HepG2 (cell line): ENCODE results near the gene SH2D3A. TPM values are rescaled to one million over a fixed set of nuclear protein-coding genes. Genes with fewer than 3 reads are reported as not detected.

Source experiments
- BRD4 ChIP-seq: sonication (generic); formaldehyde crosslinking; IDR thresholded peaks from 2 replicates; pipeline ENCODE4 v1.4.0; 2020; ENCODE audit warnings: missing genetic modification reagents
- HIVEP1 ChIP-seq: sonication (generic); formaldehyde crosslinking; IDR thresholded peaks from 2 replicates; pipeline ENCODE4 v1.4.0; 2020; ENCODE audit warnings: mild to moderate bottlenecking, missing genetic modification reagents
- JUND ChIP-seq: sonication (generic); formaldehyde crosslinking; IDR thresholded peaks from 2 replicates; pipeline ENCODE4 v1.8.0; 2022; ENCODE audit warnings: mild to moderate bottlenecking, missing genetic modification reagents
- KDM5B ChIP-seq: sonication (generic); formaldehyde crosslinking; IDR thresholded peaks from 2 replicates; pipeline ENCODE4 v1.4.0; 2020; ENCODE audit warnings: missing genetic modification reagents, mild to moderate bottlenecking, borderline replicate concordance
- NFRKB ChIP-seq: fragments of 450-650 bp; IDR thresholded peaks from 2 replicates; pipeline ENCODE4 v1.6.1; 2017
- NR2F1 ChIP-seq, 2 experiments: fragments of 450-650 bp in 1 of 2; formaldehyde crosslinking in 1 of 2; IDR thresholded peaks; 2 replicates each; pipeline versions ENCODE4 v1.5.0 to v1.6.1; 2016 to 2020; ENCODE audit warnings: mild to moderate bottlenecking in 1 of 2, missing compliant biosample characterization in 1 of 2, missing genetic modification reagents in 1 of 2, moderate library complexity in 1 of 2
- ZNF274 ChIP-seq: sonication (generic); formaldehyde crosslinking; IDR thresholded peaks from 2 replicates; pipeline ENCODE4 v1.5.1; 2020; ENCODE audit warnings: mild to moderate bottlenecking, missing genetic modification reagents
- ZNF3 ChIP-seq: IDR thresholded peaks from 2 replicates; pipeline ENCODE4 v1.7.0; 2017; ENCODE audit warnings: inconsistent platforms
- ZNF614 ChIP-seq: IDR thresholded peaks from 2 replicates; pipeline ENCODE4 v1.6.1; 2018; ENCODE audit warnings: missing biosample characterization, missing genetic modification reagents, inconsistent platforms, borderline replicate concordance
- ZNF766 ChIP-seq: sonication (generic); formaldehyde crosslinking; IDR thresholded peaks from 2 replicates; pipeline ENCODE4 v1.5.0; 2020; ENCODE audit warnings: missing genetic modification reagents, borderline replicate concordance
- ZNF768 ChIP-seq: sonication (generic); formaldehyde crosslinking; IDR thresholded peaks from 2 replicates; pipeline ENCODE4 v1.4.0; 2020; ENCODE audit warnings: missing genetic modification reagents
- ZNF839 ChIP-seq: sonication (generic); formaldehyde crosslinking; IDR thresholded peaks from 2 replicates; pipeline ENCODE4 v1.4.0; 2020; ENCODE audit warnings: missing genetic modification reagents, mild to moderate bottlenecking, borderline replicate concordance
- ZSCAN31 ChIP-seq: sonication (generic); formaldehyde crosslinking; IDR thresholded peaks from 2 replicates; pipeline ENCODE4 v1.5.0; 2020; ENCODE audit warnings: low read depth, mild to moderate bottlenecking, missing genetic modification reagents
- polyA plus RNA-seq, 8 experiments: library from polyadenylated mRNA; depleted of rRNA in 3 of 8; stranded (reverse) in 7 of 8; unstranded in 1 of 8; fragments of >200 nt; fragmentation: Illumina TruSeq in 4 of 8; extraction: Trizol in 4 of 8; gene quantifications; 2 replicates each; pipeline versions ENCODE4 v1.2.1 to v1.2.3, GENCODE V29; 2011 to 2016; ENCODE audit warnings: low read depth in 4 of 8, missing spikeins in 1 of 8, mixed read lengths in 1 of 8; ENCODE audit not compliant: insufficient read depth in 1 of 8
- total RNA-seq, 5 experiments: library from RNA; depleted of rRNA; stranded (reverse); fragments of >200 nt; fragmentation: Illumina TruSeq; extraction: Trizol; gene quantifications; 2 replicates each; pipeline ENCODE4 v1.2.3, GENCODE V29; 2016; ENCODE audit warnings: low read depth in 1 of 5
- TF ChIP-seq, protein P1 (sequence below): IDR thresholded peaks from 2 replicates; pipeline ENCODE4 v1.6.1; 2016; ENCODE audit warnings: control low read depth
- TF ChIP-seq, protein P2 (sequence below): IDR thresholded peaks from 2 replicates; pipeline ENCODE4 v1.6.1; 2012; ENCODE audit warnings: low read length, improper control_type of control experiment
- TF ChIP-seq, protein P3 (sequence below): sonication (generic); formaldehyde crosslinking; IDR thresholded peaks from 2 replicates; pipeline ENCODE4 v1.9.0; 2021; ENCODE audit warnings: missing genetic modification reagents, mild to moderate bottlenecking, borderline replicate concordance
- TF ChIP-seq, protein P4 (sequence below): sonication (generic); formaldehyde crosslinking; IDR thresholded peaks from 2 replicates; pipeline ENCODE4 v1.8.1; 2023; ENCODE audit warnings: mild to moderate bottlenecking, missing genetic modification reagents
- TF ChIP-seq, protein P5 (sequence below): sonication (generic); formaldehyde crosslinking; IDR thresholded peaks from 2 replicates; pipeline ENCODE4 v1.4.0; 2020; ENCODE audit warnings: missing genetic modification reagents
- TF ChIP-seq, protein P6 (sequence below): sonication (generic); formaldehyde crosslinking; IDR thresholded peaks from 2 replicates; pipeline ENCODE4 v1.8.0; 2022; ENCODE audit warnings: missing genetic modification reagents, mild to moderate bottlenecking, inconsistent platforms, borderline replicate concordance
- TF ChIP-seq, protein P7 (sequence below): sonication (generic); formaldehyde crosslinking; IDR thresholded peaks from 2 replicates; pipeline ENCODE4 v1.8.1; 2023; ENCODE audit warnings: mild to moderate bottlenecking, missing genetic modification reagents

Gene SH2D3A
- total and polyA plus RNA-seq, 2 of the 13 experiments (the other 11 are each of a cell fraction or from before 2014, with no cell fraction given) = 1.0 to 2.2 TPM

DNA sequence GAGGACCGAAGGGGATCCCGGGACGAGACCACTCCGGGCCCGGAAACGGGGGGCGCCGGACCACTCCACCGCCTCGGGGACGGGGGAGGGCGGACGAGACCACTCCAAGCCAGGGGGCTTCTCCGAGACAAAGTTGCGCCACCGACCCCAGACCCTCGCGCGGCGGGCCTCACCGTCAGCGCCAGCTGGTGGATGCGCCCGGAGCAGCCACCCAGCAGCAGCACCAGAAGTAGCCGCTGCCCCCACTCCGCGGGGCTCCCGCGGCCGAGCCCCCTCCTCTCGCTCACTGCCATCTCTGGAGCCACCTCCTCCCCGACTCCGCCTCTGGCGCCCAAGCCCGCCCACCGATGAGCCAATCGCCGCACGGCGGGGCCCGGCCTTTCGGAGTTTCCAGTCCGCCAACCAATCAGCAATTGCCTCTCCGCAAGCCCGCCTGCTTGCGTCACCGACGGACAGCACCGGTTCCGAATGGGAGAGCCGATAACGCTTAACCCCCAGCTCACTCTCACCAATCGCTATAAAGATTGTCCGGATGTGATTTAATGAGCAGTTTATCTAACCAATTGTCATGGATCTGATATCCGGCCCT lies 29.9 kb downstream of the SH2D3A start, which contains the start of gene GPR108 (continued):
- TF ChIP-seq, protein P1, sequence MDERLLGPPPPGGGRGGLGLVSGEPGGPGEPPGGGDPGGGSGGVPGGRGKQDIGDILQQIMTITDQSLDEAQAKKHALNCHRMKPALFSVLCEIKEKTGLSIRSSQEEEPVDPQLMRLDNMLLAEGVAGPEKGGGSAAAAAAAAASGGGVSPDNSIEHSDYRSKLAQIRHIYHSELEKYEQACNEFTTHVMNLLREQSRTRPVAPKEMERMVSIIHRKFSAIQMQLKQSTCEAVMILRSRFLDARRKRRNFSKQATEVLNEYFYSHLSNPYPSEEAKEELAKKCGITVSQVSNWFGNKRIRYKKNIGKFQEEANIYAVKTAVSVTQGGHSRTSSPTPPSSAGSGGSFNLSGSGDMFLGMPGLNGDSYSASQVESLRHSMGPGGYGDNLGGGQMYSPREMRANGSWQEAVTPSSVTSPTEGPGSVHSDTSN (CRISPR knock-in tag) = peak; percentile 97
- TF ChIP-seq HIVEP1 (CRISPR knock-in tag) (peak; percentile 78), NR2F1 (CRISPR knock-in tag; IDR thresholded peaks at IDR 0.05) (no peak), ZNF766 (CRISPR knock-in tag) (no peak), KDM5B (peak; percentile 90; the same call in 1 of the 2 replicates), ZNF768 (CRISPR knock-in tag) (no peak; the same call in 1 of the 2 replicates), JUND (CRISPR knock-in tag) (no peak), ZNF3 (CRISPR knock-in tag) (no peak), ZSCAN31 (CRISPR knock-in tag) (no peak), NFRKB (no peak), ZNF274 (no peak), ZNF614 (CRISPR knock-in tag) (no peak), BRD4 (CRISPR knock-in tag) (no peak), ZNF839 (CRISPR knock-in tag) (no peak)
- TF ChIP-seq, protein P2, sequence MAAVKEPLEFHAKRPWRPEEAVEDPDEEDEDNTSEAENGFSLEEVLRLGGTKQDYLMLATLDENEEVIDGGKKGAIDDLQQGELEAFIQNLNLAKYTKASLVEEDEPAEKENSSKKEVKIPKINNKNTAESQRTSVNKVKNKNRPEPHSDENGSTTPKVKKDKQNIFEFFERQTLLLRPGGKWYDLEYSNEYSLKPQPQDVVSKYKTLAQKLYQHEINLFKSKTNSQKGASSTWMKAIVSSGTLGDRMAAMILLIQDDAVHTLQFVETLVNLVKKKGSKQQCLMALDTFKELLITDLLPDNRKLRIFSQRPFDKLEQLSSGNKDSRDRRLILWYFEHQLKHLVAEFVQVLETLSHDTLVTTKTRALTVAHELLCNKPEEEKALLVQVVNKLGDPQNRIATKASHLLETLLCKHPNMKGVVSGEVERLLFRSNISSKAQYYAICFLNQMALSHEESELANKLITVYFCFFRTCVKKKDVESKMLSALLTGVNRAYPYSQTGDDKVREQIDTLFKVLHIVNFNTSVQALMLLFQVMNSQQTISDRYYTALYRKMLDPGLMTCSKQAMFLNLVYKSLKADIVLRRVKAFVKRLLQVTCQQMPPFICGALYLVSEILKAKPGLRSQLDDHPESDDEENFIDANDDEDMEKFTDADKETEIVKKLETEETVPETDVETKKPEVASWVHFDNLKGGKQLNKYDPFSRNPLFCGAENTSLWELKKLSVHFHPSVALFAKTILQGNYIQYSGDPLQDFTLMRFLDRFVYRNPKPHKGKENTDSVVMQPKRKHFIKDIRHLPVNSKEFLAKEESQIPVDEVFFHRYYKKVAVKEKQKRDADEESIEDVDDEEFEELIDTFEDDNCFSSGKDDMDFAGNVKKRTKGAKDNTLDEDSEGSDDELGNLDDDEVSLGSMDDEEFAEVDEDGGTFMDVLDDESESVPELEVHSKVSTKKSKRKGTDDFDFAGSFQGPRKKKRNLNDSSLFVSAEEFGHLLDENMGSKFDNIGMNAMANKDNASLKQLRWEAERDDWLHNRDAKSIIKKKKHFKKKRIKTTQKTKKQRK = peak; percentile 93
- TF ChIP-seq, protein P3, sequence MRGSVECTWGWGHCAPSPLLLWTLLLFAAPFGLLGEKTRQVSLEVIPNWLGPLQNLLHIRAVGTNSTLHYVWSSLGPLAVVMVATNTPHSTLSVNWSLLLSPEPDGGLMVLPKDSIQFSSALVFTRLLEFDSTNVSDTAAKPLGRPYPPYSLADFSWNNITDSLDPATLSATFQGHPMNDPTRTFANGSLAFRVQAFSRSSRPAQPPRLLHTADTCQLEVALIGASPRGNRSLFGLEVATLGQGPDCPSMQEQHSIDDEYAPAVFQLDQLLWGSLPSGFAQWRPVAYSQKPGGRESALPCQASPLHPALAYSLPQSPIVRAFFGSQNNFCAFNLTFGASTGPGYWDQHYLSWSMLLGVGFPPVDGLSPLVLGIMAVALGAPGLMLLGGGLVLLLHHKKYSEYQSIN (CRISPR knock-in tag) = no peak
- TF ChIP-seq, protein P4, sequence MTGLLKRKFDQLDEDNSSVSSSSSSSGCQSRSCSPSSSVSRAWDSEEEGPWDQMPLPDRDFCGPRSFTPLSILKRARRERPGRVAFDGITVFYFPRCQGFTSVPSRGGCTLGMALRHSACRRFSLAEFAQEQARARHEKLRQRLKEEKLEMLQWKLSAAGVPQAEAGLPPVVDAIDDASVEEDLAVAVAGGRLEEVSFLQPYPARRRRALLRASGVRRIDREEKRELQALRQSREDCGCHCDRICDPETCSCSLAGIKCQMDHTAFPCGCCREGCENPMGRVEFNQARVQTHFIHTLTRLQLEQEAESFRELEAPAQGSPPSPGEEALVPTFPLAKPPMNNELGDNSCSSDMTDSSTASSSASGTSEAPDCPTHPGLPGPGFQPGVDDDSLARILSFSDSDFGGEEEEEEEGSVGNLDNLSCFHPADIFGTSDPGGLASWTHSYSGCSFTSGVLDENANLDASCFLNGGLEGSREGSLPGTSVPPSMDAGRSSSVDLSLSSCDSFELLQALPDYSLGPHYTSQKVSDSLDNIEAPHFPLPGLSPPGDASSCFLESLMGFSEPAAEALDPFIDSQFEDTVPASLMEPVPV (CRISPR knock-in tag) = no peak
- TF ChIP-seq, protein P5, sequence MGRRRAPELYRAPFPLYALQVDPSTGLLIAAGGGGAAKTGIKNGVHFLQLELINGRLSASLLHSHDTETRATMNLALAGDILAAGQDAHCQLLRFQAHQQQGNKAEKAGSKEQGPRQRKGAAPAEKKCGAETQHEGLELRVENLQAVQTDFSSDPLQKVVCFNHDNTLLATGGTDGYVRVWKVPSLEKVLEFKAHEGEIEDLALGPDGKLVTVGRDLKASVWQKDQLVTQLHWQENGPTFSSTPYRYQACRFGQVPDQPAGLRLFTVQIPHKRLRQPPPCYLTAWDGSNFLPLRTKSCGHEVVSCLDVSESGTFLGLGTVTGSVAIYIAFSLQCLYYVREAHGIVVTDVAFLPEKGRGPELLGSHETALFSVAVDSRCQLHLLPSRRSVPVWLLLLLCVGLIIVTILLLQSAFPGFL (CRISPR knock-in tag) = no peak
- TF ChIP-seq, protein P6, sequence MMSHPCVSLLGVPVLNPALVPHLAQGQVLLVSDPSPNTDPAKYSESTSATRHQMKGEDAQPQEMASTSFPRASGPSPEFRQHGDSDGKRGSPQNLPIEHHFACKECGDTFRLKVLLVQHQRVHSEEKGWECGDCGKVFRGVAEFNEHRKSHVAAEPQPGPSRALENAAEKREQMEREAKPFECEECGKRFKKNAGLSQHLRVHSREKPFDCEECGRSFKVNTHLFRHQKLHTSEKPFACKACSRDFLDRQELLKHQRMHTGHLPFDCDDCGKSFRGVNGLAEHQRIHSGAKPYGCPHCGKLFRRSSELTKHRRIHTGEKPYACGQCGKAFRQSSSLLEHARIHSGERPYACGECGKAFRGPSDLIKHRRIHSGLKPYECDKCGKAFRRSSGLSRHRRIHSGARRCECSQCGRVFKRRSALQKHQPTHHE (CRISPR knock-in tag) = no peak
- TF ChIP-seq, protein P7, sequence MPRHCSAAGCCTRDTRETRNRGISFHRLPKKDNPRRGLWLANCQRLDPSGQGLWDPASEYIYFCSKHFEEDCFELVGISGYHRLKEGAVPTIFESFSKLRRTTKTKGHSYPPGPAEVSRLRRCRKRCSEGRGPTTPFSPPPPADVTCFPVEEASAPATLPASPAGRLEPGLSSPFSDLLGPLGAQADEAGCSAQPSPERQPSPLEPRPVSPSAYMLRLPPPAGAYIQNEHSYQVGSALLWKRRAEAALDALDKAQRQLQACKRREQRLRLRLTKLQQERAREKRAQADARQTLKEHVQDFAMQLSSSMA = no peak
